Measurements from ENCODE around the gene SRMS. TPM values are rescaled to one million over a fixed set of nuclear protein-coding genes. Genes with fewer than 3 reads are reported as not detected.

The SRMS gene
- total RNA-seq, 1 donor from 2014 or later = 0.16 TPM

DNA sequence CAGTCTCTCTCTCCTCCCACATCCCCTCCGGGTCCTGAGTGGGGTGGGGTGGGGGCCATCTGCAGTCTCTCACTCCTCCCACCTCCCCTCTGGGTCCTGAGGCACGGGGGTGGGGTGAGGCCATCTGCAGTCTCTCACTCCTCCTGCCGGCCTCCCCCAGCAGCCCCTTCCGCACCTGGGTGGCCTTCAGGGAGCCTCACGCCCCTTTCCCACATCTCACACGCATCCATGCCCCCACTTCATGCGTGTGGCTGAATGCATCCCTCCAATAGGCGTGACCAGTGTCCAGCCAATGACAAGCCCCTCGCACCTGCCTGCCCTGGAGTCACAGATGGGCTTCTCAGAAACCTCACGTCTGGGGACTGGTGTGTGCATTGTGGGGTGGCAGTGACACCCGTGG is 993 bp upstream of the SRMS start:
- Mint-ChIP-seq H3K27me3 (no peaks in the 10 kb centered on the region), H3K36me3 (ENCODE audit: low read depth) (no peaks in the 10 kb centered on the region), H3K4me1 (peaks cover 67% of the 10 kb centered on the region), H3K9me3 (no peaks in the 10 kb centered on the region), H3K27ac (no peak overlapping the region), H3K4me3 (no peak overlapping the region)
- ATAC-seq (ENCODE audit: low read depth) (no peak), DNase-seq (no peak)
- POLR2A ChIA-PET = no interaction called here
- CTCF ChIA-PET = no interaction called here
- TF ChIP-seq, protein P1, sequence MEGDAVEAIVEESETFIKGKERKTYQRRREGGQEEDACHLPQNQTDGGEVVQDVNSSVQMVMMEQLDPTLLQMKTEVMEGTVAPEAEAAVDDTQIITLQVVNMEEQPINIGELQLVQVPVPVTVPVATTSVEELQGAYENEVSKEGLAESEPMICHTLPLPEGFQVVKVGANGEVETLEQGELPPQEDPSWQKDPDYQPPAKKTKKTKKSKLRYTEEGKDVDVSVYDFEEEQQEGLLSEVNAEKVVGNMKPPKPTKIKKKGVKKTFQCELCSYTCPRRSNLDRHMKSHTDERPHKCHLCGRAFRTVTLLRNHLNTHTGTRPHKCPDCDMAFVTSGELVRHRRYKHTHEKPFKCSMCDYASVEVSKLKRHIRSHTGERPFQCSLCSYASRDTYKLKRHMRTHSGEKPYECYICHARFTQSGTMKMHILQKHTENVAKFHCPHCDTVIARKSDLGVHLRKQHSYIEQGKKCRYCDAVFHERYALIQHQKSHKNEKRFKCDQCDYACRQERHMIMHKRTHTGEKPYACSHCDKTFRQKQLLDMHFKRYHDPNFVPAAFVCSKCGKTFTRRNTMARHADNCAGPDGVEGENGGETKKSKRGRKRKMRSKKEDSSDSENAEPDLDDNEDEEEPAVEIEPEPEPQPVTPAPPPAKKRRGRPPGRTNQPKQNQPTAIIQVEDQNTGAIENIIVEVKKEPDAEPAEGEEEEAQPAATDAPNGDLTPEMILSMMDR (IDR thresholded peaks at IDR 0.05) = no peak
- intact Hi-C loops (cut with micrococcal nuclease) = no loop called here

DNA sequence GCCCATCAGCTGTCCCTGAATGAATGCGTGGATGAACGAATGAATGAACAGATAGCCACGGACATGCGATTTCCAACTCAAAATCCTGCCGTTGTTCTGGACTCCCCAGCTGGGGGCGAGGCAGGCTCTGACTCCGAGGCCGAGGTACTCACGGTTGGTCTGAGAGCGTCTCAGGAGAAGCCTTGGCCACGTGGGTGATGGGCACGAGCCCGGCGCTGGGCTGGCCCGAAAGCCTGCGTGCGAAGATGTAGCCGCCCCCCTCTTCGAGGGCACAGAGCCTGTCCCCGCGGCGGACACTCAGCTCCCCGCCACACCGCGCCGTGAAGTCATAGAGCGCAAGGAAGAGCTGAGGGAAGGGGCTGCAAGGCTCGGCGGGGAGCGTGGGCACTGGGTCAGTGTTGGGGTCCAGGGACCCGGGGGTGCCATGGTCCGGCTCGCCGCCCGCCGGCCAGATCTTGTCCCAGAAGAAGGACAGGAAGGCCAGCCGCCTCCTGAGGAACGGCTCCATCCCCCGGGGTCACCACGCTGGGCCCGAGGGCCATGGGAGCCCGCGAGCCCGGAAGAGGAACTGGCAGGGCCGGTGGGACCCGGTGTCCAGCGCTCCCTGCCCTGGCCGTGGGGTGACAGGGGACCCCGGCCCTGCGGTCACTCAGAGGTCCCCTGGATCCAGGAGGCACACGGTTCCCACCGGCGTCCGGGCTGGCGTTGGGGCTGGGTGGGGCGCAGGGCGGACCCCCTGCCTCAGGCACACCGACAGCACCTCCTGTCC is 409 bp downstream of the SRMS start:
- intact Hi-C loops (cut with micrococcal nuclease) = no loop called here
- Mint-ChIP-seq H3K27me3 (no peaks in the 10 kb centered on the region), H3K4me1 (peaks cover 65% of the 10 kb centered on the region), H3K9me3 (no peaks in the 10 kb centered on the region), H3K27ac (no peak overlapping the region), H3K4me3 (no peak overlapping the region), H3K36me3 (ENCODE audit: low read depth) (no peaks in the 10 kb centered on the region)
- CTCF ChIA-PET = no interaction called here
- POLR2A ChIA-PET = interaction anchor here (1.0 to 1.5 kb wide), 2 partner anchors 10 to 20 kb away, joined by 3 to 6 read pairs; partner anchors contain the start of gene PTK6
- DNase-seq (no peak), ATAC-seq (ENCODE audit: low read depth) (no peak)
- TF ChIP-seq, protein P1 (IDR thresholded peaks at IDR 0.05) = no peak

DNA sequence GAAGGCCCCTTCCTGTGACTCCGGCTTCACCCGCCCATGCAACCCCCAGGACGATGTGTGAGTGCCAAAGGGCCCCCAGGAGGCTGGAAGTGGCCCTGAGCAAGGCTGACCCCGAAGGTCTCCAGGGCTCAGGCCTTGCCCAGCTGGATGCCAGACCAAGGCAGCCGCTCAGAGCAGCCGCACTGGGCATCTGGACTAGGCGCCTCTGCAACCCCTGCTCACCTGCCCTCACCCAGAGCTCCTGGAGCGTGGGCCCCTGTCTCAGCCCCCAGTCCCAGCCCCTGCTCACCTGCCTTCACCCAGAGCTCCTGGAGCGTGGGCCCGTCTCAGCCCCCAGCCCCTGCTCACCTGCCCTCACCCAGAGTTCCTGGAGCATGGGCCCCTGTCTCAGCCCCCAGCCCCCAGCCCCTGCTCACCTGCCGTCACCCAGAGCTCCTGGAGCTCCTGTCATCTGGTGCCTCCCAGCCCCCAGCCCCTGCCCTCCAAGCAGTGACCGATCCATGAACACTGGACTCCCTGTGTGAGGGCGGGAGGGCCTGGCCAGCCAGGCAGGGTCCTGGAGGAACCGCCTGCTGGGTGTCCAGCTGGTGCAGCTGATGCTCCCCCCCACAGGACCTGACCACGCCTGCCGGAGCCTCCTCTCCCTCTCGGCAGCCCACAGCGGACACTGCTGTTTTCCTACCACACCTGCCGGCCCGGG is 1.1 kb downstream of the SRMS start:
- no peak overlapping the region for H3K4me3 Mint-ChIP-seq
- CTCF ChIA-PET = no interaction called here
- intact Hi-C loops (cut with micrococcal nuclease) = no loop called here
- no peaks in the 10 kb centered on the region for H3K27me3 Mint-ChIP-seq
- H3K36me3 Mint-ChIP-seq (ENCODE audit: low read depth) = no peaks in the 10 kb centered on the region
- ATAC-seq (ENCODE audit: low read depth) = no peak
- no peak overlapping the region for H3K27ac Mint-ChIP-seq
- POLR2A ChIA-PET = interaction anchor here (1.0 to 1.5 kb wide), 3 partner anchors 9 to 21 kb away, joined by 3 to 6 read pairs (median 4); partner anchors contain the start of gene PTK6
- no peak for DNase-seq
- TF ChIP-seq, protein P1 (IDR thresholded peaks at IDR 0.05) = no peak
- H3K4me1 Mint-ChIP-seq = peaks cover 63% of the 10 kb centered on the region
- no peaks in the 10 kb centered on the region for H3K9me3 Mint-ChIP-seq

GRCh38 chr20:63545814-63546213 is 1.7 kb downstream of the SRMS start:
- no peak overlapping the region for H3K27ac Mint-ChIP-seq
- H3K4me1 Mint-ChIP-seq = peaks cover 60% of the 10 kb centered on the region
- H3K9me3 Mint-ChIP-seq = no peaks in the 10 kb centered on the region
- intact Hi-C loops (cut with micrococcal nuclease) = no loop called here
- DNase-seq (no peak), ATAC-seq (ENCODE audit: low read depth) (no peak)
- TF ChIP-seq, protein P1 (IDR thresholded peaks at IDR 0.05) = no peak
- ChIA-PET CTCF (no interaction called here), POLR2A (interaction anchor here (1.3 to 1.5 kb wide), 2 partner anchors 9 to 21 kb away, joined by 4 to 6 read pairs; partner anchors contain the start of gene PTK6)
- no peak overlapping the region for H3K4me3 Mint-ChIP-seq
- H3K36me3 Mint-ChIP-seq (ENCODE audit: low read depth) = no peaks in the 10 kb centered on the region
- H3K27me3 Mint-ChIP-seq = no peaks in the 10 kb centered on the region

DNA sequence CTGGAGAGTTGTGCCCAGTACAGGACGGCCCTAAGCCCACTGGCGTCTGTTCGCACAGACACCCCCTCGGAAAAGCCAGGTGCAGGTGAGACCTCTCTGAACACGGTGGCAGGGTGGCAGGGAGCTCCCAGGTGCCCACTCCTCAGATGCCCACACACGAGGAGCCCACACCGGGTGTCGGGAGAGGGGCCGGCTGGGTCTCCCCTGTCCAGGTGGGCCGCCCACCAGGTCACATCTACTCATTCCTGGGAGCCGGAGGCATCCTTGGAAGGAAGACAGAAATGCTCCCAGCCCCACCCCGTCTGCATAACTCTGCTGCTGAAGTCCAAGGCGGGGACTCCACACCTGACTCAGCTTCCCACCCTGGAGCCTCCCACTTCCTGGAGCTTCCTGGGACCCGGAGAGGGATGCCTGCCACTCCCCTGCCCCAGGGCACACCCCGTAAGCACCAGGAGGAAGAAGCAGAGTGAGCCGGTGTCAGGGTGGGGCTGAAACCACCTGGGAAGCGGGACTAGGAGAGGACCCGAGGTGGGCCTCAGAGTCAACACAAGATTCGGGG is 2.5 kb downstream of the SRMS start:
- peaks cover 58% of the 10 kb centered on the region for H3K4me1 Mint-ChIP-seq

More for the DNA sequence above, 2.5 kb downstream of the SRMS start:
- H3K4me3 Mint-ChIP-seq = no peak overlapping the region
- TF ChIP-seq, protein P1 (IDR thresholded peaks at IDR 0.05) = no peak
- CTCF ChIA-PET = no interaction called here
- H3K27ac Mint-ChIP-seq = no peak overlapping the region
- H3K27me3 Mint-ChIP-seq = no peaks in the 10 kb centered on the region
- DNase-seq = no peak
- ATAC-seq (ENCODE audit: low read depth) = no peak
- intact Hi-C loops (cut with micrococcal nuclease) = no loop called here
- no peaks in the 10 kb centered on the region for H3K9me3 Mint-ChIP-seq
- POLR2A ChIA-PET = interaction anchor here (1.0 to 1.4 kb wide), 3 partner anchors 28 to 319 kb away, joined by 3 to 4 read pairs (median 3); partner anchors contain the start of gene GMEB2
- no peaks in the 10 kb centered on the region for H3K36me3 Mint-ChIP-seq (ENCODE audit: low read depth)

Measured in activated B cell treated with CpG ODN at 0.5 μM for 24 hours (primary cell).